Measurements from ENCODE around the gene CGN.

CGN gene

GRCh38 chr1:151509350-151510019 is 1.7 kb upstream of the CGN start:
- DNase-seq (ENCODE audit: low spot score), result no peak
- no peak overlapping the region for H3K4me3 ChIP-seq (ENCODE audit: low read length in 2 of 2)
- no peak overlapping the region for H2BK15ac ChIP-seq (ENCODE audit: low read length)
- H4K91ac ChIP-seq (ENCODE audit: low read depth, low read length, poor library complexity), result no peak overlapping the region
- H3K9me3 ChIP-seq (replicated peaks in 1 of 2; ENCODE audit: control insufficient read depth in 2 of 2, insufficient read depth in 1 of 2, low read depth in 1 of 2, low read length in 2 of 2), result no peaks in the 10 kb centered on the region
- peak overlapping the region; percentile 79 for H3K27ac ChIP-seq (replicated peaks; ENCODE audit: low read length)
- H3K23ac ChIP-seq (ENCODE audit: low read depth, low read length, poor library complexity), result no peak overlapping the region
- no peak overlapping the region for H2BK120ac ChIP-seq (ENCODE audit: low read depth, low read length)
- no peak overlapping the region for H2BK5ac ChIP-seq (ENCODE audit: low read length)
- H3K79me1 ChIP-seq (ENCODE audit: low read depth, low read length), result peaks cover 2% of the 10 kb centered on the region
- no peak overlapping the region for H2AK5ac ChIP-seq (ENCODE audit: low read depth, low read length)
- H3K4ac ChIP-seq (ENCODE audit: low read length), result no peak overlapping the region
- H3K4me2 ChIP-seq (ENCODE audit: insufficient read depth, low read length, poor library complexity, severe bottlenecking), result no peak overlapping the region
- H3K18ac ChIP-seq (ENCODE audit: low read length), result no peak overlapping the region
- H2AFZ ChIP-seq (ENCODE audit: low read length), result no peak overlapping the region
- WGBS, 2 donors (ENCODE audit: extremely low coverage in 2 of 2, insufficient read length in 2 of 2, insufficient replicate concordance in 1 of 2), result no CpG with 5 or more reads among the region's 15 CpGs
- no peak overlapping the region for H4K8ac ChIP-seq (ENCODE audit: low read depth, low read length)
- no peak overlapping the region for H3K14ac ChIP-seq (ENCODE audit: low read length)
- no peaks in the 10 kb centered on the region for H3K36me3 ChIP-seq (replicated peaks in 1 of 2; ENCODE audit: control insufficient read depth in 2 of 2, insufficient read depth in 2 of 2, low read length in 2 of 2)
- no peak overlapping the region for H3K9ac ChIP-seq (ENCODE audit: low read depth, low read length, poor library complexity)
- H3K27me3 ChIP-seq (ENCODE audit: control insufficient read depth in 3 of 3, insufficient read depth in 3 of 3, low read depth in 1 of 3, low read length in 3 of 3), result peaks cover 0 to 24% (median 0%) of the 10 kb centered on the region in 3 experiments
- no peak overlapping the region for H2BK12ac ChIP-seq (ENCODE audit: low read length)
- peaks cover 21 to 22% of the 10 kb centered on the region in 2 donors for H3K4me1 ChIP-seq (ENCODE audit: control insufficient read depth in 2 of 2, insufficient read depth in 1 of 2, low read depth in 1 of 2, low read length in 2 of 2)

- Histone ChIP-seq H3K36me3 (replicated peaks in 1 of 2; ENCODE audit: control insufficient read depth in 2 of 2, insufficient read depth in 2 of 2, low read length in 2 of 2) (no peaks in the 10 kb centered on the region), H4K8ac (ENCODE audit: low read depth, low read length) (no peak overlapping the region), H3K27me3 (ENCODE audit: control insufficient read depth in 3 of 3, insufficient read depth in 3 of 3, low read depth in 1 of 3, low read length in 3 of 3) (peaks cover 0 to 24% (median 0%) of the 10 kb centered on the region in 3 experiments), H3K4me1 (ENCODE audit: control insufficient read depth in 2 of 2, insufficient read depth in 1 of 2, low read depth in 1 of 2, low read length in 2 of 2) (peaks cover 21 to 22% of the 10 kb centered on the region in 2 donors), H2AK5ac (ENCODE audit: low read depth, low read length) (no peak overlapping the region), H3K9ac (ENCODE audit: low read depth, low read length, poor library complexity) (no peak overlapping the region), H2AFZ (ENCODE audit: low read length) (peak overlapping the region; percentile 100), H3K9me3 (replicated peaks in 1 of 2; ENCODE audit: control insufficient read depth in 2 of 2, insufficient read depth in 1 of 2, low read depth in 1 of 2, low read length in 2 of 2) (no peaks in the 10 kb centered on the region), H2BK5ac (ENCODE audit: low read length) (no peak overlapping the region), H3K4me3 (ENCODE audit: low read length in 2 of 2) (no peak overlapping the region), H3K18ac (ENCODE audit: low read length) (no peak overlapping the region), H3K79me1 (ENCODE audit: low read depth, low read length) (peaks cover 2% of the 10 kb centered on the region), H3K4me2 (ENCODE audit: insufficient read depth, low read length, poor library complexity, severe bottlenecking) (peak overlapping the region; percentile 66), H2BK120ac (ENCODE audit: low read depth, low read length) (no peak overlapping the region), H3K23ac (ENCODE audit: low read depth, low read length, poor library complexity) (no peak overlapping the region), H3K27ac (replicated peaks; ENCODE audit: low read length) (peak overlapping the region; percentile 79), H3K14ac (ENCODE audit: low read length) (no peak overlapping the region), H4K91ac (ENCODE audit: low read depth, low read length, poor library complexity) (no peak overlapping the region), H2BK12ac (ENCODE audit: low read length) (no peak overlapping the region), H2BK15ac (ENCODE audit: low read length) (no peak overlapping the region), H3K4ac (ENCODE audit: low read length) (no peak overlapping the region)
- DNase-seq (ENCODE audit: low spot score), result no peak
- WGBS, 2 donors (ENCODE audit: extremely low coverage in 2 of 2, insufficient read length in 2 of 2, insufficient replicate concordance in 1 of 2), result no CpG with 5 or more reads among the region's 9 CpGs
Measured at GRCh38 chr1:151510020-151510405, 1.2 kb upstream of the CGN start.

GRCh38 chr1:151510614-151510956 is 602 bp upstream of the CGN start:
- Histone ChIP-seq H2AK5ac (ENCODE audit: low read depth, low read length) (no peak overlapping the region), H2BK5ac (ENCODE audit: low read length) (no peak overlapping the region), H3K4me1 (ENCODE audit: control insufficient read depth in 2 of 2, insufficient read depth in 1 of 2, low read depth in 1 of 2, low read length in 2 of 2) (peaks cover 21 to 22% of the 10 kb centered on the region in 2 donors), H3K23ac (ENCODE audit: low read depth, low read length, poor library complexity) (no peak overlapping the region), H4K8ac (ENCODE audit: low read depth, low read length) (no peak overlapping the region), H3K36me3 (replicated peaks in 1 of 2; ENCODE audit: control insufficient read depth in 2 of 2, insufficient read depth in 2 of 2, low read length in 2 of 2) (no peaks in the 10 kb centered on the region), H3K14ac (ENCODE audit: low read length) (no peak overlapping the region), H3K27ac (replicated peaks; ENCODE audit: low read length) (peak overlapping the region; percentile 79), H3K4me3 (ENCODE audit: low read length in 2 of 2) (peak overlapping the region; percentile 80 to 83), H3K9ac (ENCODE audit: low read depth, low read length, poor library complexity) (peak overlapping the region; percentile 65), H3K79me1 (ENCODE audit: low read depth, low read length) (peaks cover 2% of the 10 kb centered on the region), H3K9me3 (replicated peaks in 1 of 2; ENCODE audit: control insufficient read depth in 2 of 2, insufficient read depth in 1 of 2, low read depth in 1 of 2, low read length in 2 of 2) (no peaks in the 10 kb centered on the region), H2BK12ac (ENCODE audit: low read length) (no peak overlapping the region), H3K27me3 (ENCODE audit: control insufficient read depth in 3 of 3, insufficient read depth in 3 of 3, low read depth in 1 of 3, low read length in 3 of 3) (peaks cover 0 to 24% (median 0%) of the 10 kb centered on the region in 3 experiments), H2BK15ac (ENCODE audit: low read length) (no peak overlapping the region), H3K4me2 (ENCODE audit: insufficient read depth, low read length, poor library complexity, severe bottlenecking) (peak overlapping the region; percentile 66), H4K91ac (ENCODE audit: low read depth, low read length, poor library complexity) (no peak overlapping the region), H2AFZ (ENCODE audit: low read length) (peak overlapping the region; percentile 100), H3K4ac (ENCODE audit: low read length) (no peak overlapping the region), H3K18ac (ENCODE audit: low read length) (peak overlapping the region; percentile 95), H2BK120ac (ENCODE audit: low read depth, low read length) (no peak overlapping the region)
- WGBS, 2 donors (ENCODE audit: extremely low coverage in 2 of 2, insufficient read length in 2 of 2, insufficient replicate concordance in 1 of 2), result no CpG with 5 or more reads among the region's 10 CpGs
- DNase-seq (ENCODE audit: low spot score), result no peak

- H2BK120ac ChIP-seq (ENCODE audit: low read depth, low read length), result no peak overlapping the region
- no peak overlapping the region for H4K91ac ChIP-seq (ENCODE audit: low read depth, low read length, poor library complexity)
- peak overlapping the region; percentile 60 for H3K27ac ChIP-seq (replicated peaks; ENCODE audit: low read length)
- H4K8ac ChIP-seq (ENCODE audit: low read depth, low read length), result no peak overlapping the region
- no peak overlapping the region for H2AK5ac ChIP-seq (ENCODE audit: low read depth, low read length)
- no peak overlapping the region for H2BK5ac ChIP-seq (ENCODE audit: low read length)
- H3K4me2 ChIP-seq (ENCODE audit: insufficient read depth, low read length, poor library complexity, severe bottlenecking), result peak overlapping the region; percentile 98
- H3K4me3 ChIP-seq (ENCODE audit: low read length in 2 of 2), result peak overlapping the region; percentile 80 to 89
- no CpG with 5 or more reads among the region's 23 CpGs for WGBS, 2 donors (ENCODE audit: extremely low coverage in 2 of 2, insufficient read length in 2 of 2, insufficient replicate concordance in 1 of 2)
- no peak for DNase-seq (ENCODE audit: low spot score)
- peak overlapping the region; percentile 76 for H3K23ac ChIP-seq (ENCODE audit: low read depth, low read length, poor library complexity)
- H3K9ac ChIP-seq (ENCODE audit: low read depth, low read length, poor library complexity), result peak overlapping the region; percentile 78
- H3K4me1 ChIP-seq (ENCODE audit: control insufficient read depth in 2 of 2, insufficient read depth in 1 of 2, low read depth in 1 of 2, low read length in 2 of 2), result peaks cover 22 to 24% of the 10 kb centered on the region in 2 donors
- no peak overlapping the region for H3K4ac ChIP-seq (ENCODE audit: low read length)
- no peak overlapping the region for H2BK12ac ChIP-seq (ENCODE audit: low read length)
- H3K14ac ChIP-seq (ENCODE audit: low read length), result no peak overlapping the region
- peaks cover 2% of the 10 kb centered on the region for H3K79me1 ChIP-seq (ENCODE audit: low read depth, low read length)
- peaks cover 0 to 24% (median 0%) of the 10 kb centered on the region in 3 experiments for H3K27me3 ChIP-seq (ENCODE audit: control insufficient read depth in 3 of 3, insufficient read depth in 3 of 3, low read depth in 1 of 3, low read length in 3 of 3)
- peak overlapping the region; percentile 95 for H3K18ac ChIP-seq (ENCODE audit: low read length)
- H2AFZ ChIP-seq (ENCODE audit: low read length), result peak overlapping the region; percentile 100
- H3K9me3 ChIP-seq (replicated peaks in 1 of 2; ENCODE audit: control insufficient read depth in 2 of 2, insufficient read depth in 1 of 2, low read depth in 1 of 2, low read length in 2 of 2), result no peaks in the 10 kb centered on the region
- H3K36me3 ChIP-seq (replicated peaks in 1 of 2; ENCODE audit: control insufficient read depth in 2 of 2, insufficient read depth in 2 of 2, low read length in 2 of 2), result no peaks in the 10 kb centered on the region
- no peak overlapping the region for H2BK15ac ChIP-seq (ENCODE audit: low read length)
Measured at GRCh38 chr1:151511636-151512215, 539 bp downstream of the CGN start.
